DOHH2 (cell line): ENCODE data around the gene SH3RF2.

Source experiments
- H3F3A ChIP-seq: fragments of 200-600 bp; sonication (generic), shearing (Covaris generic); 2 replicates; pipeline ENCODE4 v1.6.0; 2016; ENCODE audit warnings: antibody characterized with exemption, mild to moderate bottlenecking; ENCODE audit not compliant: control insufficient read depth, insufficient read depth
- H3K27ac ChIP-seq: fragments of 200-600 bp; sonication (generic); 2 replicates; pipeline ENCODE4 v1.5.1; 2014; ENCODE audit warnings: low read depth, mild to moderate bottlenecking, low read length, moderate library complexity
- H3K27me3 ChIP-seq: fragments of 200-600 bp; sonication (generic); 2 replicates; pipeline ENCODE4 v1.6.1; 2014; ENCODE audit warnings: mild to moderate bottlenecking, low read length, mixed read lengths; ENCODE audit not compliant: control insufficient read depth
- H3K36me3 ChIP-seq: fragments of 200-600 bp; sonication (generic); 2 replicates; pipeline ENCODE4 v1.6.1; 2014; ENCODE audit warnings: mild to moderate bottlenecking, low read length, moderate library complexity, mixed read lengths; ENCODE audit not compliant: control insufficient read depth
- H3K4me1 ChIP-seq: fragments of 200-600 bp; sonication (generic); 2 replicates; pipeline ENCODE4 v1.6.1; 2014; ENCODE audit warnings: mild to moderate bottlenecking, low read length, mixed read lengths; ENCODE audit not compliant: control insufficient read depth
- H3K4me2 ChIP-seq: fragments of 200-600 bp; sonication (generic); 2 replicates; pipeline ENCODE4 v1.6.0; 2014; ENCODE audit warnings: mild to moderate bottlenecking, low read length, moderate library complexity
- H3K4me3 ChIP-seq: fragments of 200-600 bp; sonication (generic); 2 replicates; pipeline ENCODE4 v1.5.1; 2014; ENCODE audit warnings: mild to moderate bottlenecking, low read length, mixed read lengths
- H3K79me2 ChIP-seq: fragments of 200-600 bp; sonication (generic); 2 replicates; pipeline ENCODE4 v1.6.1; 2014; ENCODE audit warnings: mild to moderate bottlenecking, low read length, mixed read lengths; ENCODE audit not compliant: control insufficient read depth
- H3K9me2 ChIP-seq: fragments of 200-600 bp; sonication (generic); replicated peaks from 2 replicates; pipeline ENCODE4 v1.6.1; 2014; ENCODE audit warnings: mild to moderate bottlenecking, low read length, mixed read lengths; ENCODE audit not compliant: control insufficient read depth
- H3K9me3 ChIP-seq: fragments of 200-600 bp; sonication (generic); 2 replicates; pipeline ENCODE4 v1.6.1; 2014; ENCODE audit warnings: antibody characterized with exemption, low read length, mixed read lengths; ENCODE audit not compliant: control insufficient read depth, insufficient read depth
- H4K20me1 ChIP-seq: fragments of 200-600 bp; sonication (generic); 2 replicates; pipeline ENCODE4 v1.6.0; 2014; ENCODE audit warnings: low read depth, mild to moderate bottlenecking, antibody characterized with exemption, low read length, moderate library complexity; ENCODE audit not compliant: control insufficient read depth, insufficient read depth
- EZH2phosphoT487 ChIP-seq: fragments of 200-600 bp; sonication (generic); IDR thresholded peaks from 2 replicates; pipeline ENCODE4 v1.6.1; 2017; ENCODE audit warnings: borderline replicate concordance, mild to moderate bottlenecking, antibody characterized with exemption, low read length, moderate library complexity, mixed read lengths
- TF ChIP-seq, protein P1 (sequence below): fragments of 200-600 bp; sonication (generic); IDR thresholded peaks from one replicate; pipeline ENCODE4 v1.5.1; 2014; ENCODE audit warnings: antibody characterized with exemption, mild to moderate bottlenecking, low read depth, low read length; ENCODE audit not compliant: poor library complexity, severe bottlenecking

Gene SH3RF2

DNA sequence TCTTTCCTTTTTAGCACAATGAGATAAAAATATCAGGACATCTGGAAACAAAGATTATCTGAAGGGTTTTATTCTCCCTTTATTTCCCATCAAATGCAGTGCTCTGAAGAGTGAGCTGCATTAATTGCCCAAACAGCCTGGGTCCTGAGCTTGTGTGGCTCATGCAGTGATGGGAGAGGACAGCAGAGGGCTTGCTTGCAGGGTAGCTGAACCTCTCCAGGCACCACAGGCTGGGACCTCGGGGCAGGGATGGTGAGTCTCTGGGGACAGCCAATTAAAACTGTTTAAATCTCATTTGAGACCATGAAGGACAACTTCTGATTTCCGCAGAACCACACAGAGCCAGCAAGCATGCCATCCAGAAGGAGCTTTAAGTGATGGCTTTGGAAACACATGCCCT is 97.7 kb downstream of the SH3RF2 start:
- Histone ChIP-seq H3K36me3 (no peaks in the 10 kb centered on the region), H3K4me3 (no peak overlapping the region), H3K4me2 (no peak overlapping the region), H3K27me3 (peaks cover 17% of the 10 kb centered on the region), H3K4me1 (no peaks in the 10 kb centered on the region), H3F3A (no peaks in the 10 kb centered on the region), H4K20me1 (no peaks in the 10 kb centered on the region), H3K9me2 (no peaks in the 10 kb centered on the region), H3K79me2 (no peaks in the 10 kb centered on the region), H3K27ac (no peak overlapping the region), H3K9me3 (no peaks in the 10 kb centered on the region)
- TF ChIP-seq, protein P1, sequence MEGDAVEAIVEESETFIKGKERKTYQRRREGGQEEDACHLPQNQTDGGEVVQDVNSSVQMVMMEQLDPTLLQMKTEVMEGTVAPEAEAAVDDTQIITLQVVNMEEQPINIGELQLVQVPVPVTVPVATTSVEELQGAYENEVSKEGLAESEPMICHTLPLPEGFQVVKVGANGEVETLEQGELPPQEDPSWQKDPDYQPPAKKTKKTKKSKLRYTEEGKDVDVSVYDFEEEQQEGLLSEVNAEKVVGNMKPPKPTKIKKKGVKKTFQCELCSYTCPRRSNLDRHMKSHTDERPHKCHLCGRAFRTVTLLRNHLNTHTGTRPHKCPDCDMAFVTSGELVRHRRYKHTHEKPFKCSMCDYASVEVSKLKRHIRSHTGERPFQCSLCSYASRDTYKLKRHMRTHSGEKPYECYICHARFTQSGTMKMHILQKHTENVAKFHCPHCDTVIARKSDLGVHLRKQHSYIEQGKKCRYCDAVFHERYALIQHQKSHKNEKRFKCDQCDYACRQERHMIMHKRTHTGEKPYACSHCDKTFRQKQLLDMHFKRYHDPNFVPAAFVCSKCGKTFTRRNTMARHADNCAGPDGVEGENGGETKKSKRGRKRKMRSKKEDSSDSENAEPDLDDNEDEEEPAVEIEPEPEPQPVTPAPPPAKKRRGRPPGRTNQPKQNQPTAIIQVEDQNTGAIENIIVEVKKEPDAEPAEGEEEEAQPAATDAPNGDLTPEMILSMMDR: no peak
- no peak for TF ChIP-seq EZH2phosphoT487

DNA sequence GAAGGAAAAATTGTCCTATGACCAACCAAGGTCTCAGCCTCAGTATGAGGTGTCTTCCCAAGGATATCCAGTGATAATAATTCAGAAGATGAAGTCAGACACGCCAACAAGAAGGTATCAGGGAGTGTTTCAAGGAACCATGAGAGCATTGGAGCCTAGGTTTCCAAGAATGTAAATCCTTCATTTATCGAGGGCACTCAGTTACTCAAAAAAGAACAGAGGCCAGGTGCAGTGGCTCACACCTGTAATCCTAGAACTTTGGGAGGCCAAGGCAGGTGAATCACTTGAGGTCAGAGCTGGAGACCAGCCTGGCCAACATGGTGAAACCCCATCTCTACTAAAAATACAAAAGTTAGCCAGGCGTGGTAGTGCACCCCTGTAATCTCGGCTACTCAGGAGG is 98.2 kb downstream of the SH3RF2 start:
- H3K4me3 ChIP-seq: no peak overlapping the region
- H3K4me1 ChIP-seq: no peaks in the 10 kb centered on the region
- H3F3A ChIP-seq: no peaks in the 10 kb centered on the region

DNA sequence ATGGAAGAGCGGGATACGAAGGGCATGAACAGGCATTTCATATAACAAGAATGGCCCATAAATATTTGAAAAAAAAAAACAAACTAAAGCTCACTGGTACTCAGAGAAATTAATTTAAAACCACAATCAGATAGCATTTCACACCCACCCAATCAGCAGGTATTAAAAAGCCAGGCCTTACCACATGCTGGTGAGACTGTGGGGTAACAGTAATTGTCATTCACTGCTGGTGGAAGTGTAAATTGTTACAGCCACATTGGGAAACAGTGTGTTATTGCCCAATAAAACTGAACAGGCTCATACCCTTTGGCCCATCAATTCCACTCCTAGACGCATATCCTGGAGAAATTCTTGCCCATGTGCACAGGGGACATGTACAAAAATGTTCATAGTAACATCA is 103.0 kb downstream of the SH3RF2 start:
- TF ChIP-seq EZH2phosphoT487: no peak
- TF ChIP-seq, protein P1: no peak
- Histone ChIP-seq H3K4me3 (no peak overlapping the region), H3F3A (no peaks in the 10 kb centered on the region), H3K27ac (no peak overlapping the region), H3K4me2 (no peak overlapping the region), H3K79me2 (no peaks in the 10 kb centered on the region), H3K4me1 (no peaks in the 10 kb centered on the region), H4K20me1 (no peaks in the 10 kb centered on the region), H3K9me2 (no peaks in the 10 kb centered on the region), H3K36me3 (no peaks in the 10 kb centered on the region), H3K9me3 (no peaks in the 10 kb centered on the region), H3K27me3 (peaks cover 25% of the 10 kb centered on the region)

More for the DNA sequence above, 98.2 kb downstream of the SH3RF2 start:
- Histone ChIP-seq H3K9me3 (no peaks in the 10 kb centered on the region), H3K79me2 (no peaks in the 10 kb centered on the region), H3K36me3 (no peaks in the 10 kb centered on the region), H3K9me2 (no peaks in the 10 kb centered on the region), H4K20me1 (no peaks in the 10 kb centered on the region), H3K4me2 (no peak overlapping the region), H3K27ac (no peak overlapping the region), H3K27me3 (peaks cover 17% of the 10 kb centered on the region)
- no peak for TF ChIP-seq EZH2phosphoT487
- TF ChIP-seq, protein P1: no peak

DNA sequence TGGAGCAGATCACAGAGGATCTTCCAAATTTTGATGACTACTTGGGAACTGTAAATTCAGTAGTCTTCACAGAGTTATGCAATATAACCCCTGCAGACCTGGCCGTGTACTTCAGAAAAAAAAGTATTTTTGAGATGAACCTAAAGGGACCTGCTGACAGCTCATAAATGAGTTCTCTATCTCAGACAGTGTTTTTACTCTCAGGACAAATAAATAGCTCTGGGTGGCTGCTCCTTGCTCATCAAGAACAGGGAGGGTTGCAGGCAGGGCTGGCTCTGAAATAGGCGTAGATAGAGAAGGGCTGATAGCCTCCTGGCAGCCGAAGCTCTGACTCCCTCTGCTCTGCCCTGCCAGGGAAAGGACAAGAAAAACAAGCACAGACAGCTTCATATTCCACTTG is 104.1 kb downstream of the SH3RF2 start:
- TF ChIP-seq, protein P1: no peak
- no peak for TF ChIP-seq EZH2phosphoT487
- Histone ChIP-seq H3K4me3 (no peak overlapping the region), H4K20me1 (no peaks in the 10 kb centered on the region), H3F3A (no peaks in the 10 kb centered on the region), H3K9me3 (no peaks in the 10 kb centered on the region), H3K36me3 (no peaks in the 10 kb centered on the region), H3K79me2 (no peaks in the 10 kb centered on the region), H3K27ac (no peak overlapping the region), H3K4me2 (no peak overlapping the region), H3K27me3 (peaks cover 25% of the 10 kb centered on the region), H3K4me1 (no peaks in the 10 kb centered on the region), H3K9me2 (no peaks in the 10 kb centered on the region)
